HG02623 (cell line): ENCODE results near the gene L3MBTL4.
"Not testable (repeated sequence)": the region's sequence is repeated elsewhere in the genome, so short reads cannot be mapped to it uniquely, and the experiment has no call there.

Source experiments
- ATAC-seq: cut with Tn5 transposase; IDR thresholded peaks from one replicate; pipeline ENCODE4 v1.9.1; 2021; ENCODE audit warnings: moderate library complexity; ENCODE audit not compliant: unreplicated experiment

Gene L3MBTL4

DNA sequence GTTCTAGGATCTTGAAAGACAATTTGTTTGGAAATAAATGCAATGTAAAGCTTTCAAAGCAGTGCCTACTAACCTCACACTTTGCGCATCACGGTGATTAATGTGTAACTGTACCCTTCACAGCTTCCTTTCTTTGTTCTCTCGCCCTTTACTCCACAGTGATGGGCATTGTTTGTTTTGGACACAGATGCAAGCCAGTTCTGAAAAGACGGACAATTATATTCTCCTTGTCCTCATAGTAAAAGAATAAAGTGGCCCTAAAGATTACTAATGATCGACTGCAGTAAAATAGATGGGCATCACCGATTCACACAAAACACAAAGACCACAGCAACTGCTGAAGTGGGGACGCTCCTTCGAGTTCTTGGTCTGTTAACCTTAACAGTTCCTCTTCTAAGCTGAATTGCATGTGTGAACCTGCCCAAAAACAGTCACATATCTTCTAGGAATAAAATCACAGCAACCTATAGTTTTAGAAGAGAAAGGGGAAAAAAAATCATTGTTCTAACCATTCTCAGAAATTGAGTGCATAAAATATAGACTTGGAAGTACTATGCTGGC is 7.7 kb downstream of the L3MBTL4 start:
- no peak for ATAC-seq

DNA sequence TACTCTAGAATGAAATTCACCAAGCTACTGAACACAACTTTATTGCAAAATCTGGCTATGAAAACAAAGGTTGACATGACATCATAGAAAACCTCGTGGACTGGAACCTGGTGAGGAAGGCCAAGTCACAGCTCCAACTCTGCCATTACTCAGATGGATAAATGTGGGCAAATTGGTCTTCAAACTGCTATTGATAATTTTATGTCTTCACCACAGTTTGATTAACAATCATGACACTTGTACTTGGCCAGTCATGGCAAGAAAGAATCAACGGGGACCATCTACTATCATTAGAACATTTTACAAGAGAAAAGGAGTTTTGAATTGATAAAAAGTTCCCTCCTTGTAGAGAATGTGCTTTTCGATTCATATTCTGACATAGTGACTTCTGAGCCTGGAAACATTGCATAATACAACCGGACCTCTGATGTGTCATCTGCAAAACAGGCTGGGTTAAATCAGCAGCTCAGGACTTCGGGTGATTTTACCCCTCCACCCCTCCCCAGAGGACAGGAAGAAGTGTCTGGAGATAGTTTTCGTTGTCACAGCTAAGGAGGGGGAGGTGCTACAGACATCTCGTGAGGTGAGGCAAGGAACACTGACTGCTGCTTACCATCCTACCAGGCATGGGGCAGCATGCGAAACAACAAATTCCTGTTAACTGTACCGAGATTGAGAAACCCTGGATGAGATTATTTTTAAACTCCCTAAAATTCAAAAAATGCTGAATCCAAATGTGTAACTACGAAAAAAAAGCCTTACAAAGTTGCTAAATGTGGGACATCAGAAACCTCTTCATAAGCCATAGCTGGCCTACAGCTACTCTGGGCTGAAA is 8.4 kb downstream of the L3MBTL4 start:
- no peak for ATAC-seq

DNA sequence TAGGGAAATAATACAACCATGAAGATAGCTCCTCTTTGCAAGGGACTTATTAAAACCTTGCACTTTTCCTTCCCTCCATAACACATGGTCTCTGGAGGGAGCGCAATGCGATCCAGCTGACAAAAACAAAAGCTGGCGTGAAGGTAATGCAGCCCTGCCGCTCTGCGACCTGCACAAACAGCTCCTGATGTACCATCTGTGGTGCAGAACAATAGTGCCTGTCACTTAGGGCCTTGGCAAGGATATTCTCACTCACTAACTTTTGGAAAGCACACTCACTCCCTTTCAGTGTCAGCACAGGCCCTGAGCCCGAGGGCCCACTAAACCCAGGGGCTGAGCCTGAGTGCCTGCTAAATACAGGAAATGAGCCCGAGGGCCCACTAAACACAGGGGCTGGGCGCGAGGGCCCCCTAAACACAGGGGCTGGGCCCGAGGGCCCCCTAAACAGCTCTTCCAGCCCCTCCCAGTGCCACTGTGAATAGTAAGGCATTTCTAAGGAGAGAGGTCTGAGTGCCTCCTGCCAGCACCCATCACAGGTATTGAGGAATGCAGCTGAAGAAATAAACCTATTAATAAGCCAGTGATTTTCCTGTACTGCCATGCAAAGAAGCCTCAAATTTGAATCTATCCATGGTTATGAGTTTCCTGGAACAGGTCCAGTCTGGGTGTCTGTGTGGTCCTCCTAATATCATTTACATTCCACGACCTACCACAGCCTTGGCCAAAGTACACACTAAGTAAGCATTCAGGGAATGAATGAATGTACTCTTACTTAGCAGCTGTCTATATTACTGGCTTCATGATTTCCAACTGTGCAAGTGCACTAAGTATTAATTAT is 9.3 kb downstream of the L3MBTL4 start:
- ATAC-seq = no peak

DNA sequence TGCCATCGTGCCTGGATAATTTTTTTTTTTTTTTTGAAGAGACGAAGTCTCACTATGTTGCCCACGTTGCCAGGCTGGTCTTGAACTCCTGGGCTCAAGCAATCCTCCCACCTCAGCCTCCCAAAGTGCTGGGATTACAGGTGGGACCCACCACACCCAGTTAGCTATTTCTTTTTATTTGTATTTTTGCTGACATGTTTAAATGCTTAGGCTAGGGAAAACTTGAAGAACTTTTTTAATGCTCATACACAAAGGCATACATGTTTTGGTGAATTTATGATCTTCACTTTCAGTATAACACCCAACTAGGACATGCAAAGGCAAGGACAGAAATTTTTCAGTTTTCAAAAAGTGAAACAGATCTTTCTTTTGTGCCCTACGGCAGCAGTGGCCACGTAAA is 9.9 kb downstream of the L3MBTL4 start:
- ATAC-seq = no peak

DNA sequence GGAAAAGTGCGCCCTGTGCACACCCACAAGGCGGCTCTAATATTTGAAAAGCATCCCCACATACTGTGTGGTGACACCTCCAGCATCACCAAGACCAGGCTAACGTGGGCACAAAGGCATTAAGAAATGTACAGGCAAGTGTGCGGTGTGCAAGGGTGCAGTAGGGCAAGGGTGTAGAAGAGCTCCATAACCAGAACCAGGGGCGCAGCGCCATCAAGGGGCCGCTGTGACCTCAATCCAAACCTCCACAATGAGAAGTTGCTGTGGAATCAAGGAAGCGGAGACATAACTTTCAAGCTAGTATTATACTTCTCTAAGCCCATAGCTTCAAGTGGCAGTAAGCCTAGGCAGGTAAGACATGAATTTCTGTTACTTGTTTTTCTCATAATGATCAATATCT is 13.0 kb downstream of the L3MBTL4 start:
- no peak for ATAC-seq

DNA sequence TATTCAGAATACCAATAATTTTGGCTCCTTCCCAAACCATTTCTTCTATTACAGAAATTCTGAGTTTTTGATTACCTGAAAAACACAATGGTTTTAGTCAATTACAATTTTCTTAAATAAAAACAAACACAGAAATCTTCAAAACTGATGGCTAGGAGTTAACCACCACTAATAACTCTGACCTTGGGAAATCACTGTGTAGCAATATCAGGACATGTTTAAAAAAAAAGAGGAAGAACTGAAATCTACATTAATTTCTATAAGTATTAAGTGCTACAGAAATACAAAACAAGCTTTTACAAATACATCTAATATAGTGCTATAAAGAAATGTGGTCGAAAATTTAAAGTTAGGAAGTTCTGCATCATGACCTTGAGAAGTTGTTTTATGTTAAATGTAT is 14.9 kb downstream of the L3MBTL4 start:
- ATAC-seq = no peak

DNA sequence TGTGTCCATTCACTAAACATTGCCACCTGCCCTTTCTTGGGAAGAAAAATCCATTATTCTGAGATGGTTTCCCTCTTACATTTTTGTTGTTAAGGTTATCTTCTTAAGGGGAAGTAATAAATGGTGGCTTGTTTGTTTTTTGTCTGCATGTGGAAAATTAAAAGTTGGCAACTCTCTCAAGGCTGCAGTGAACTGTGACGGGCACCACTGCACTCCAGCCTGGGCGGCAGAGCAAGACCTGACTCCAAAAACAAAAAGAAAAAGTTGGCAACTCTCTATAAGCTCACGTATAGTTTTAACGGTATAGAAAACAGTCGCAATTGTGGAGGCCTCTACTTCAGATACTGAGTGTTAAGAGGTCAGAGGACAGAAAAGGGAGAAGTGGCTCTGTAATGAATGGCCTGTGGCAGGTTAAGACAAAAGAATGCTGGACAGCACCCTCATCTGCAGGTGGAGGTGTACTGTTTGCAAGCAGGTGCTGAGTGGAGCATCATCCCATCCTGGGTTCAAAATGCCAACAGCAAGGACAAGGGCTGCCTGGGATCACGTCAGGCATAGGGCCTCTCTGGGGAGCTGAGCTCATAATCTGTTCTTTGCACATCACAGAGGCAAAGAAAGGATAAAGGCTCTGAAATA is 16.7 kb downstream of the L3MBTL4 start:
- no peak for ATAC-seq

DNA sequence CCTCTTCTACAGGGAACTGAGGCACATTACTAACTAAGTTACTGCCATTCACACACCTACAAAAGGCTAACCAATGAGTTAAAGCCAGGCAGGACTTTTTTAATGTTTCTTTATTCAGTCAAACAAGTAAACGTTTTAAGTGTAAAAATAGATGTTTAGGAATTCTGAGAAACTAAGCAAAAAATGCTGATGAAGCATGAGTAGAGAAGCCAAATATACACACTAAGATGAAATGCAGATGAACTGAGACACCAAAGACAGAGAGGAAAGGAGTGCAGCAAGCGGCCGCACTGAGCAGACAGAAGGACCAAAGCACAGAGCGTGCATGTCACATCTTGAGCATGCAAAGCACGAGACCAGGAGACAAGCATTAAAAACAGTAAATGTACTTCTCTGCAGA is 17.9 kb downstream of the L3MBTL4 start:
- no peak for ATAC-seq

DNA sequence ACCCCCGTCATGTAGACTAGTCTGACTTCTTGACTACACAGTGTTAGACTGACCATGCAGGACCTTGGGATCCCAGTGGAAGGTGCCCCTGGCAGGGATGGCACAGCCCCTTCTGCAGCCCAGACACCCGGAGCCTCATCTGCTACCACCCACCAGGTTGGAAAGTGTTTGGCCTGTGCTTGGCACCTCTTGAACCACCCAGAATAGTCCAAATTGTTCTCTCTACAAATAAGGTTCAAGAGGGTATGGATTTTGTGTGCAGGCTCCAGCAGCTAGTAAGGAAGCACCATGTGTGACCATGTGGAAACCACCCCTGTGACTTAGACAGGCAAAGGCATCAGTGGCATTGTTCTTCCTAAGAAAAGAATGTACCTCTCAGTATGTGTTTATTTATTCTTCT is 18.4 kb downstream of the L3MBTL4 start:
- no peak for ATAC-seq

DNA sequence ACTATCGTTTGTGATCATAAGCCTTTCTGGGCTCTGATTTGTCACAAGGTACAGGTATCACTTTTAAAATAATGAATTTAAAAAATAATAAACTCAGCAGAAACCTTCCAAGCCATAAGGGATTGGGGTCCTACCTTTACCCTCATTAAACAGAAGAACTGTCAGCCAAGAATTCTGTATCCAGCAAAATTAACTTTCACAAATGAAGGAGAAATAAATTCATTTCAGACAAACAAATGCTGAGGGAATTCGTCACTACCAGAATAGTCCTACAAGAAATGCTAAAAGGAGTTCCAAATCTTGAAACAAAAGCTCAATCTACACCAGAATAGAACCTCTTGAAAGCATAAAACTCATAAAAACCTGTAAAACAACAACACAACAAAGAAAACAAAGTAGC is 25.7 kb downstream of the L3MBTL4 start:
- no peak for ATAC-seq

DNA sequence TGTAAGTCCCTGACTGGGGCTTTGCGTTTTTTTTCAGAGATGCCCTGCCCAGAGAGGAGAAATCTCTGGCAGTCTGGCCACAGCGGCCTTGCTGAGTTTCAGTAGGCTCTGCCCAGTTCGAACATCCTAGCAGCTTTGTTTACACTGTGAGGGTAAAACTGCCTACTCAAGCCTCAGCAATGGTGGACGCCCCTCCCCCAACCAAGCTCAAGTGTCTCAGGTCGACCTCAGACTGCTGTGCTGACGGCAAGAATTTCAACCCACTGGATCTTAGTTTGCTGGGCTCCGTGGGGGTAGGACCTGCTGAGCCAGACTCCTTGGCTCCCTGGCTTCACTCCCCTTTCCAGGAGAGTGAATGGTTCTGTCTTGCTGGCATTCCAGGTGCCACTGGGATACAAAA is 31.7 kb downstream of the L3MBTL4 start:
- no peak for ATAC-seq

DNA sequence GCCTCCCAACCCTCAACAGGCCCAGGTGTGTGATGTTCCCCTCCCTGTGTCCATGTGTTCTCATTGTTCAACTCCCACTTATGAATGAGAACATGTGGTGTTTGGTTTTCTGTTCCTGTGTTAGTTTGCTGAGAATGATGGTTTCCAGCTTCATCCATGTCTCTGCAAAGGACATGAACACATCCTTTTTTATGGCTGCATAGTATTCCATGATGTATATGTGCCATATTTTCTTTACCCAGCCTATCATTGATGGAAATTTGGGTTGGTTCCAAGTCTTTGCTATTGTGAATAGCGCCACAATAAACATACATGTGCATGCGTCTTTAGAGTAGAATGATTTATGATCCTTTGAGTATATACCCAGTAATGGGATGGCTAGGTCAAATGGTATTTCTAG is 37.2 kb downstream of the L3MBTL4 start:
- not testable (repeated sequence) for ATAC-seq

DNA sequence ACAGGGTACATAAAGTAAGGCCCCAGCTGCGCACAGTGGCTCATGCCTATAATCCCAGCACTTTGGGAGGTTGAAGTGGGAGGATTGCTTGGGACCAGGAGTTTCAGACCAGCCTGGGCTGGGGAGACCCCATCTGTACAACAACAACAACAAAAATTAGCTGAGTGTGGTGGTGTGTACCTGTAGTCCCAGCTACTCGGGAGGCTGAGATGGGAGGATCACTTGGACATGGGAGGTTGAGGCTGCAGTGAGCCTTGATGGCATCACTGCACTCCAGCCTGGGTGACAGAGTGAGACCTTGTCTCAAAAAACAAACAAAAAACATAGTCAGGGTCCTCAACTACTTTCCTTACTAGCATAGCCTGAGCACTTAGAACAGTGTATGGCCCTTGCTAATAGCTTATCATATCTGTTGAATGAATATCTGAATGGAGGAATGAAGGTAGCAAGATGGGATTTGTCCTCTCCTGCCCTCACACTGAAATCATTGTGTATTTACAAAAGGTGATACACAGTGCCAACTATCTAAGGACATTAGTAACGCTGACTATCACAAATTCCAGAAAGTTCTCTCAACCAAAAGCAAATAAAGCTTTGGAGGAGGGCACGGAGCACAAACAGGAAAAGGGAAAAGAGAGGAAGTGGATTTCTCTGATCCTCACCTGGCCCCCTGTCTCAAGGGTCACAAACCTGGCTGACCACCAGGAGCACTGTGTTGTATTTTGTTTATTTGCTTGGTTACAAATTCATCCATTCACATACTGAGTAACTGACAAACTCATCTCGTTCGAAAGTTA is 38.1 kb downstream of the L3MBTL4 start:
- ATAC-seq = no peak

DNA sequence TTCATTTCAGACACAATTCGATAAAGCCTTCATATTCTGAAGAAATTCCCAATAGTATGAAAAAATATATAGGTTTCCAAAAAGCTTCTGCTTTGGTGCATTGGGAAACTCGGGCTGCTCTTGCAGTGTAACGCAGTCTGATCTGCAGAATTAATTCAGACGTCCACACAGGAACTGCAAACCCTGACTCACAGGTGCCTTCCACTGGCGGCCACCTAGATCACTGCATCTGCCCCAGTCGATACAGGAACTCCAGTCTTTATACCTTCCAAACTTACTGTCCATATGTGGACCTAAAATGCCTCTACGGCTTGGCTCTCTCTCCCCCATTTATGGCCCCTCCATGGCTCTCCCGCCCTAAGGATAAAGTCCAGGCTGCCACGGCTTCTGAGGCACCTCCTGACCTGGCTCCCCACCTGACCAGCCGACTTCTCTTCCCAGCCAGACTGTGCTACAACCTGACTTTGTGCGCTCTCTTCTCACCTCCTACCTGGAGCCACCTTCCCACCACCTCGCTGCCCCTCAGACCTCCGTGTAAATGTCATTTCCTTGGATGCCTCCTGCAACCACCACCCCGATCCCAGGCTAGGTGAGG is 39.7 kb downstream of the L3MBTL4 start:
- no peak for ATAC-seq

DNA sequence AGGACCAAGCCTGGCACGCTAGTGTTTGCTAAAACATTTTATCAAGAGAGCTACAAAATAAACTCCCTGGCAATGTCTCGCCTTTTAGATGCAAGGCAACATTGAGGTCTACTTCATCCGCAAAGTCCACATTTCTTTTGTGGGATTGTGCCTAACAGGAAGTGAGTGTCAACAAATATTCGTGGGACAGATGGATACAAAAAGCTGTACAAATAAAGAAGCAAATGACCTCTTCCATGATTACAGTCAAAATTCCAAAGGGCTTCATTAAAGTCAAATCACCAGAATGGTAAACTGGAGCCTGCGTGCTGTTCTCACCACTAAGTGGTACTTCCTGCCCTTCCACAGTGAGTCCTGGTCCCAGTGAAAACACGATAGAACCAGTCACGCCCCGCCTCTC is 40.4 kb downstream of the L3MBTL4 start:
- ATAC-seq = no peak

DNA sequence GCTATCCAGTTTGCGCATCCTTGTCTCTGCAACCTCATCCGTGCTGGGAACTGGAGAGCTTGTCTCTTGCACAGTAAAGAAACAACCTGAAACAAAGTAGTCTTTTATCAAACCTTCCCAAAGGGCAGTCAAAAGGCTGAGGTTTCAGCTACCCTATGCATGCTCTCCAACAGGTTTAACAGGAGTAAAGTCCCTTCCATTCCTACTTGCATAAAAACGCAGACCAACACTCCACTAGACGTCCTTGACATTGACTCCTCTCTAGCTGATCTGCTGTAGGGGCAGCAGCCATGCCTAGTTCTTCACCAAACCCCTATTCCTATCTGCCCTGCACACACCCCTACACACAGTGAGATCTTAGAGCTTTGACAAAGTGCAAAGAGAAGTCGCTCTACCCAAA is 41.5 kb downstream of the L3MBTL4 start:
- no peak for ATAC-seq

DNA sequence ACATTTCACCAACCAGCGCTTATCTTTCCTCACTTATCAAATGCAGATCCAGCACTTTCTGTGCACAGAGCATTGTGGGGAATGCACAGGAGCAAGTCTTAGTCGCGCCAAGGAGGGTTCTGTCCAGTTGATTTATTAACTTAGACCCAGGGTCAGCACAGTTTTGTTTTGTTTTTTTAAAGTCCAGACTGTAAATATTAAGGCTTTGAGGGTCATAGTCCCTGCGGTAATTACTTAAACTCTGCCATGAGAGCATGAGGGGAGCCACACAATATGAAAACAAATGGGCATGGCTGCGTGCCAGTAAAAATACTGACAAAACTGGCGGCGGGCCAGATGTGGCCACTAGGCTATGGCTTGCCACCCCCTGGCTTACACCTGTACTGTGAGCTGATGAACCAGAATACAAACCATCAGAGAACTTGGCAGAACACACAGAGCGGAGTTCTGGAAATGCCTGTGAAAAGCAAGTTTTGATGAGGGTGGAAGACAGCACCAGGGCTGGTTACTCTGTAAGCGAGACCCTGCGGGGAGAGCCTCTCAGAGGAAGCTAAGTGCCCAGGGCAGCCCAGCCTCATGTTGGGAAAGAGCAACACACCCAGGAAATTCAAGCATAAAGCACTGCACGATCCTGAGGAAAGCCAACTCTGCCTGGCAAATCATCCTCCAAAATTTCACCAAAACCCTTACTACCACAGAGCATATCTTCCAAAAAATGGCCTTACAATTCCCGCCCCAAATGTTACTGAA is 43.6 kb downstream of the L3MBTL4 start:
- ATAC-seq = no peak

DNA sequence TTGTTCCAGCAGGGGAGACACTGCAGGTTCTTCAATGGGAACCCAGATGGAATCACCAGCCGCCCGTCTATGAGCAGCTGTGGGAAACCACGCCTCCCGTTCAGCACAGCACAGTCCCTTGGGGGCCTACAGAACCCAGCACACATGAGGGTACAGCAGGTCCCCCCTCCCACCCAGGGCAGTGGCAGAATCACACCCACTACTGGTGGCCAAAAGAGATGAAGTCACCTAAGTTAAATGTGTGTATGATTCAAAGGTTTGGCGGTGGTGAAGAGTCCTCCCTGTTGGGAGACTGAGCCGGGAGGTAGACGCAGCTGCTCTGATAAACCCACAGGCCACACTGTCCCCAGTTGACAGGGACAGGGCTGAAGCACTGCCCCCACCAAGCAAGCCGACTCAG is 44.3 kb downstream of the L3MBTL4 start:
- no peak for ATAC-seq

DNA sequence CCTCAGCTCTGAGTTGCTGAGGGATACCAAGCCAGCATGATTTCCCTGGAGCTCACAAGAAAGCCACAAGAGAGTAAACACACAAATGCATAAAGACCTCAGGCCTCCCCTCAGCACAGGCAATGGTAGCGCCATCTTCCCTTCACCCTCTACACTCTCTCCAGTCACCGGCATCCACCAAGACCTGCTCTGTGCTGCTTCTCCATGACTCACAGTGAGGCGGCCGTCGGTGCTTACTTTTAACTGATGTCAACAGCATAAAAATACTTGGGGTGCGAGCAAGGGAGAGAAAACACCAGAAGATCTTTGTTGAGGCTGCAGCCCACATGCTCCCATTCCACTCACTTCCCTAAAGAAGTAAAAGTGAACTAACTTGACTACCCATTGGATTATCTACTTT is 46.7 kb downstream of the L3MBTL4 start:
- no peak for ATAC-seq

DNA sequence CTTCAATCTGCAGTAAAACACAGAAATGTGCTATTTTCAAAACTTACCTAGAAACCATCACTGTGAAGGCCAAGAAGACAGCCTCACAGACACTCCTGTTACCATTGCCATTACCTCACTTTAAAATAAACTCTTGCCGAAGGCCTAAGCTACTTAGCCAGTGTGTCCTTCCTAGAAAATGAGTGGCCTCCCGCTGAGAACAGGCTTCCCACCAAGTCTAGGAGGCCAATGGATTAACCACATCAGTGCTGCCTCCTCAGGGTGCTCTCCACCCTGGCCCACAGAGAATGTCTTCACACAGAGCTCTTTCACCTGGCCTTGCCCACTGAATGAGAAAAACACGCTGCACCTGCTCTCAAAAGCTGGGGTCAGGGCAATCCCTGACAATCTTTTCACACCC is 47.5 kb downstream of the L3MBTL4 start:
- no peak for ATAC-seq
